GM18508 (cell line): Measurements from ENCODE around the gene DDIT3.

Experiments
- ATAC-seq: cut with Tn5 transposase; IDR thresholded peaks from one replicate; pipeline ENCODE4 v1.9.1; 2021; ENCODE audit warnings: moderate number of reproducible peaks; ENCODE audit not compliant: insufficient read depth, unreplicated experiment

The DDIT3 gene

DNA sequence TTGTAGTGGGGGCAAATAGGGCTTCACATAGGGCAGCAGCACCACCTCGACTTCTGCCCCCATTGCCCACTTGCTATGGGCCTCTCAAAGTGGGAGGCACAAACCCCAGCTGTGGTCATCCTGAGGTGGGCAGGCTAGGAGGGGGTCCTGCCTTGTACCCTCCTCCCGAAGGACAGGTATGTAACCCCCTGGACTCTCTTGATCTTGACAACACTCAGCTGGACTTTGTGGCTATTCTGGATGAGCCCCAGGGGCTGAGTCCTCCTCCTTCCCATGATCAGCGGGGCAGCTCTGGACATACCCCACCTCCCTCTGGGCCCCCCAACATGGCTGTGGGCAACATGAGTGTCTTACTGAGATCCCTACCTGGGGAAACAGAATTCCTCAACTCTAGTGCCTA lies 48.7 kb downstream of the DDIT3 start:
- ATAC-seq: no peak

DNA sequence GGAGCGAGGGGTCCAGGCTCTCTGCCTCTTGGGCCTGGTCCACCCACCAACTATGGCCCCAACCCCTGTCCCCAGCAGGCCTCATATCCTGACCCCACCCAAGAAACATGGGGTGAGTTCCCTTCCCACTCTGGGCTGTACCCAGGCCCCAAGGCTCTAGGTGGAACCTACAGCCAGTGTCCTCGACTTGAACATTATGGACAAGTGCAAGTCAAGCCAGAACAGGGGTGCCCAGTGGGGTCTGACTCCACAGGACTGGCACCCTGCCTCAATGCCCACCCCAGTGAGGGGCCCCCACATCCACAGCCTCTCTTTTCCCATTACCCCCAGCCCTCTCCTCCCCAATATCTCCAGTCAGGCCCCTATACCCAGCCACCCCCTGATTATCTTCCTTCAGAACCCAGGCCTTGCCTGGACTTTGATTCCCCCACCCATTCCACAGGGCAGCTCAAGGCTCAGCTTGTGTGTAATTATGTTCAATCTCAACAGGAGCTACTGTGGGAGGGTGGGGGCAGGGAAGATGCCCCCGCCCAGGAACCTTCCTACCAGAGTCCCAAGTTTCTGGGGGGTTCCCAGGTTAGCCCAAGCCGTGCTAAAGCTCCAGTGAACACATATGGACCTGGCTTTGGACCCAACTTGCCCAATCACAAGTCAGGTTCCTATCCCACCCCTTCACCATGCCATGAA lies 49.2 kb downstream of the DDIT3 start:
- ATAC-seq: no peak

DNA sequence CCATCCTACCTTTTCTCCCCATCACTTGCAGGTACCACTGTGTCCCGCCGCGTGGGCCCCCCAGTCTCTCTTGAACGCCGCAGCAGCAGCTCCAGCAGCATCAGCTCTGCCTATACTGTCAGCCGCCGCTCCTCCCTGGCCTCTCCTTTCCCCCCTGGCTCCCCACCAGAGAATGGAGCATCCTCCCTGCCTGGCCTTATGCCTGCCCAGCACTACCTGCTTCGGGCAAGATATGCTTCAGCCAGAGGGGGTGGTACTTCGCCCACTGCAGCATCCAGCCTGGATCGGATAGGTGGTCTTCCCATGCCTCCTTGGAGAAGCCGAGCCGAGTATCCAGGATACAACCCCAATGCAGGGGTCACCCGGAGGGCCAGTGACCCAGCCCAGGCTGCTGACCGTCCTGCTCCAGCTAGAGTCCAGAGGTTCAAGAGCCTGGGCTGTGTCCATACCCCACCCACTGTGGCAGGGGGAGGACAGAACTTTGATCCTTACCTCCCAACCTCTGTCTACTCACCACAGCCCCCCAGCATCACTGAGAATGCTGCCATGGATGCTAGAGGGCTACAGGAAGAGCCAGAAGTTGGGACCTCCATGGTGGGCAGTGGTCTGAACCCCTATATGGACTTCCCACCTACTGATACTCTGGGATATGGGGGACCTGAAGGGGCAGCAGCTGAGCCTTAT lies 49.9 kb downstream of the DDIT3 start:
- no peak for ATAC-seq

DNA sequence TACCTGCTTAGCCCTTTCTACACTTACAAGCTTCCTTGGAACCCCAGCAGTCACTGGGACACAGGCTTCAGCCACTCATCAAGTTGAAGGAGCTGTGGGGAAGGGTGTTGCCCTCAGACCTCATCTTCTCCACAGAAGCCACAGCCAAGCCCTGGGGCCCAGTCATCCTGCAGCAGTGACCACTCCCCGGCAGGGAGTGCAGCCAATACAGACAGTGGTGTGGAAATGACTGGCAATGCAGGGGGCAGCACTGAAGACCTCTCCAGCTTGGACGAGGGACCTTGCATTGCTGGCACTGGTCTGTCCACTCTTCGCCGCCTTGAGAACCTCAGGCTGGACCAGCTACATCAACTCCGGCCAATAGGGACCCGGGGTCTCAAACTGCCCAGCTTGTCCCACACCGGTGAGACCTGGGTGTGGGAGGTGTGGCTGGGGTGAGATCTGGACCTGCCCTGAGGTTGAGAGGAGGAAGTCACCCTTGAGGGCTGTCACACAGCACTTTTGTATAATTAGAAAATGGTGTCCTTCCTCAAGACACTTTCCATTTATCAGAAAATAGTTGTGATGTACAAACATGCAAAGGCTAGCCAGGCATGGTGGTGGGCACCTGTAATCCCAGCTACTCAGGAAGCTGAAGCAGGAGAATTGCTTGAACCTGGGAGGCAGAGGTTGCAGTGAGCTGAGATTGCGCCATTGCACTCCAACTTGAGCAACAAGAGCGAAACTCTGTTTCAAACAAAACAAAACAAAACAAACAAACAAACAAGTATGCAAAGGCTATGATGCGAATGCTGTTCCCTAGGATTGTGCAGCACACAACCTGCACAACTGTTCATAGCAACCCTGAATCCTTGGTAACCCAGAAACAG lies 50.8 kb downstream of the DDIT3 start:
- no peak for ATAC-seq

DNA sequence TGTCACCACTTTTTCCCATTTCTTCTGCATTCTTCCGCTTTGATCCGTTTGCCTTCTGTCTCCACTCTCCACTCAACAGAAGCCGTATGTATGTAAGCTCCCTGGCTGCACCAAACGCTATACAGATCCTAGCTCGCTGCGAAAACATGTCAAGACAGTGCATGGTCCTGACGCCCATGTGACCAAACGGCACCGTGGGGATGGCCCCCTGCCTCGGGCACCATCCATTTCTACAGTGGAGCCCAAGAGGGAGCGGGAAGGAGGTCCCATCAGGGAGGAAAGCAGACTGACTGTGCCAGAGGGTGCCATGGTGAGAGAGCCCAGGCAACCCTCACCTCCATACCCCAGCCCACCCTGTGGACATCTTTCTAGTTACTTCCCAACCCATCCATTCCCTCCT lies 52.4 kb downstream of the DDIT3 start:
- ATAC-seq: no peak

DNA sequence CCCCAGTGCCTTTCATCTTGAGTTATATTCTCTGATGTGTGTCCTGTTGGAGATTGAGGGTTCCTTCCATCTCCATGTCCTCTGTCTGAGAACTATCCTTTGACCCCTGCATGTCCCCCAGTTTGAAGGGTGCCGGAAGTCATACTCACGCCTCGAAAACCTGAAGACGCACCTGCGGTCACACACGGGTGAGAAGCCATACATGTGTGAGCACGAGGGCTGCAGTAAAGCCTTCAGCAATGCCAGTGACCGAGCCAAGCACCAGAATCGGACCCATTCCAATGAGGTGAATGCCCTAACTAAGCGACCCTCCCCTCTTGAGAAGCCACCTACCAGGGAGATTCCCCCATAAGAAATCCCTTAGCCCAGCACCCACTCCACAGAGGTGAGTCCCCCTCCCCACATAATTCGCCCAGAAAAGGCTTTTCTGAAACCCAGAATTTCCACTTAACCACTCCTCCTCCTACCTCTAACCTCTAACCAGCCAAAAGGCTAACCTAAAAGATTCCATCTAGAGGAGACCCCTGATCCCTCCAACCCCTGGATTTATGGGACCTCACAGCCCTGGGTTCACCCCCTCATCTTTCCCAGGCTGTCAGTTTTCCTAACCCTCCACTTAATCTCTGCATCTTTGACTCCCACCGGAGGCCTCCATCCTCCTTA lies 53.0 kb downstream of the DDIT3 start:
- ATAC-seq: no peak
